Measurements from ENCODE around the gene BHLHA15.

BHLHA15 gene

DNA sequence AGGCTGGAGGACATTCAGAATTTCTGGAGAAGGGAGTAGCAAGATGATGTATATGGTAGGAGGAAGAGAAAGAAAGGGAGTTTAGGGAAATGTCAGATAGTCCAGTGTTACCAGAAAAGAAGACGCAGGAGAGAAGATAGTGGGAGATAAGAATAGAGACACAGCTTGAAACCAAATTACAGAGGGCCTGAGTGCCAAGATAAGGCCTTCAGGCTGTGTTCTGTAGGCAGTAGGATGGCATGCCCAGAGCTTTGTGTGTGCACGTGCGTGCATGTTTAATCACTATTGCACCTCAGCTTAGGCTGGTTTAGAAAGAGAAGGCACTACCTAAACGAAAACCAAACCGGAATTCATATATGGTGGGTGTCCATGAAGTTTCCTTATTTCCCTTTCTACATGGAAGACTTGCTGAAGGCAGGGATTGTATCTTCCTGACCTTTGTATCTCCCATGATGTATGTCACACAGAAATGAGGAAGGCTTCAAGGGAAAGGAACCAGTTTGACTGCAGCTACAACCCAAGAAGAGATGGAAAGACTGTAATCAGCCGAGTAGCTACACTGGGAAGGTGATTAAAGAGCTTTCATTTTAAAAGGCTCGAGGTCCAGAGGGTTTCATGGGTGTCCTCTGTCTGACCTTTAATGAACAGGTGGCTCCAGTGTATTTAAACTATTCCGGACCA is 35.8 kb upstream of the BHLHA15 start:
- TF ChIP-seq, protein P1, sequence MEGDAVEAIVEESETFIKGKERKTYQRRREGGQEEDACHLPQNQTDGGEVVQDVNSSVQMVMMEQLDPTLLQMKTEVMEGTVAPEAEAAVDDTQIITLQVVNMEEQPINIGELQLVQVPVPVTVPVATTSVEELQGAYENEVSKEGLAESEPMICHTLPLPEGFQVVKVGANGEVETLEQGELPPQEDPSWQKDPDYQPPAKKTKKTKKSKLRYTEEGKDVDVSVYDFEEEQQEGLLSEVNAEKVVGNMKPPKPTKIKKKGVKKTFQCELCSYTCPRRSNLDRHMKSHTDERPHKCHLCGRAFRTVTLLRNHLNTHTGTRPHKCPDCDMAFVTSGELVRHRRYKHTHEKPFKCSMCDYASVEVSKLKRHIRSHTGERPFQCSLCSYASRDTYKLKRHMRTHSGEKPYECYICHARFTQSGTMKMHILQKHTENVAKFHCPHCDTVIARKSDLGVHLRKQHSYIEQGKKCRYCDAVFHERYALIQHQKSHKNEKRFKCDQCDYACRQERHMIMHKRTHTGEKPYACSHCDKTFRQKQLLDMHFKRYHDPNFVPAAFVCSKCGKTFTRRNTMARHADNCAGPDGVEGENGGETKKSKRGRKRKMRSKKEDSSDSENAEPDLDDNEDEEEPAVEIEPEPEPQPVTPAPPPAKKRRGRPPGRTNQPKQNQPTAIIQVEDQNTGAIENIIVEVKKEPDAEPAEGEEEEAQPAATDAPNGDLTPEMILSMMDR (IDR thresholded peaks at IDR 0.05) = no peak
- Histone ChIP-seq H3K4me3 (no peak overlapping the region), H3K27ac (no peak overlapping the region)
- DNase-seq (ENCODE audit: low spot score) = no peak

- TF ChIP-seq, protein P1 (IDR thresholded peaks at IDR 0.05) = no peak
- Histone ChIP-seq H3K27ac (no peak overlapping the region), H3K4me3 (no peak overlapping the region)
- DNase-seq (ENCODE audit: low spot score) = no peak
Observed at GRCh38 chr7:98177553-98177952, 33.7 kb upstream of the BHLHA15 start.

- H3K4me3 ChIP-seq = no peak overlapping the region
- TF ChIP-seq, protein P1 (IDR thresholded peaks at IDR 0.05) = no peak
- DNase-seq (ENCODE audit: low spot score) = no peak
- H3K27ac ChIP-seq = no peak overlapping the region
Observed at GRCh38 chr7:98178321-98178720, 32.9 kb upstream of the BHLHA15 start.

DNA sequence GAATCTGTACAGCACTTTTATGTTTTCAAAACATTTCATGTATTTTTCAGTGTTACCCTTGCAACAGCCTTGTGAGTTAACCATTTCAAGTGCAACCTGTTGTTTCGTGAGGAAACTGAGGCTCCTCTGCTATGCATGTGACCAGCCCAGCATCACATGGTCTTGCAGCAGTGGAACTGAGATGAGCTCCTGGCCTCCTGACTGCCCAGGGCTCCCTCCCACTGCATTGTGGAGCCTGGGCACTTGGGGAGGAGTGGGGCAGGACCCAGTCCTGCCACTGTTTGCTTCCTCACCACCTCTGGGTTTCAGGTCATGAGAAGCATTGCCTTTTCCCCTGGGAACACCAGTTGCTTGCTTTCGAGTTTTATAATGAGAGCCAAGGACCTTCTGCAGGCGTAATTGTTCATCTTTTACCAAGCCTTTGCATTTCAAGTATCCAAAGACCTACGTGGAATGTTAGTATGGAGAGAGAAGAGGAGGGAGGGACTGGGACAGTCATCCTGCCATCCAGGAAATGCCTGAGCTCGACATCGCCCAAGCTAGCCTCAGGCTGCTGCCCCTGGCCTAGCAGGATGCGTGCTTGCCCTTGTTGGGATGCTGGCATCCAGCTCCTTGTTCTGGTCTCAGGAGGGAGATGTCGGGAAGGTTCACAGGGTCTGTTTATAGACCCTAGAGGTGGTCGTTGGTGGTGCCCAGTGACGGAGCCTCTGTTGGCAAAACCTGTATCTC is 32.3 kb upstream of the BHLHA15 start:
- TF ChIP-seq, protein P1 (IDR thresholded peaks at IDR 0.05) = no peak
- no peak overlapping the region for H3K4me3 ChIP-seq
- H3K27ac ChIP-seq = no peak overlapping the region
- DNase-seq (ENCODE audit: low spot score) = no peak

DNA sequence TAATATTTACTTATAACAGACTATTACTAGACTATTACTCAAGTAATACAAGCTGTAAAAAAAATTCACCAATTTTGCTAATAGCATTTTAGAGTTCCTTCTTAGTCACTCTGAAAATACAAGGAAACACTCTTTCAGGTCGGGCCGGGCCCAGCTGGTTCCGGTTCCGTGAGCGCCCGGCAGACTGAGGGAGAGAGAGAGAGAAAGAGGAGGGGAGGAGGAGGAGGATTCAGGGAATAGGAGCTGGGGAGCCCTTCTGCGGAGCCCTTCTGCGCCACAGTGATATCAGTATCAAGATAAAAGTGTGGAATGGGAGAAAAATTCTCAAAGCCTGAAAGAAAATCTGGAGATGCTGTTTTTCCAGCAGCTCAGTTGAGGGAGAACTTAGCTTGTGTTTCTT is 30.5 kb upstream of the BHLHA15 start:
- Histone ChIP-seq H3K27ac (no peak overlapping the region), H3K4me3 (no peak overlapping the region)
- DNase-seq (ENCODE audit: low spot score) = no peak
- TF ChIP-seq, protein P1 (IDR thresholded peaks at IDR 0.05) = no peak

- no peak for DNase-seq (ENCODE audit: low spot score)
- H3K4me3 ChIP-seq = no peak overlapping the region
- H3K27ac ChIP-seq = no peak overlapping the region
- TF ChIP-seq, protein P1 (IDR thresholded peaks at IDR 0.05) = no peak
Observed at GRCh38 chr7:98185101-98185500, 26.1 kb upstream of the BHLHA15 start.
